Panc1 (cell line): ENCODE results near the gene TMEM50A.
"Not testable (repeated sequence)": the region's sequence is repeated elsewhere in the genome, so short reads cannot be mapped to it uniquely, and the experiment has no call there.

ENCODE experiments used
- POLR2AphosphoS5 ChIP-seq: IDR thresholded peaks from 2 replicates; pipeline ENCODE4 v1.6.1; 2012; ENCODE audit warnings: mild to moderate bottlenecking, low read depth, low read length, moderate library complexity
- TF ChIP-seq, protein P1 (sequence below), 2 experiments: IDR thresholded peaks; 2 replicates each; pipeline ENCODE4 v1.6.1; 2011 to 2012; ENCODE audit warnings: low read depth in 2 of 2, control low read depth in 1 of 2, low read length in 1 of 2, mild to moderate bottlenecking in 1 of 2, moderate library complexity in 1 of 2; ENCODE audit not compliant: insufficient read depth in 1 of 2

GRCh38 chr1:25324407-25324806, 13.7 kb upstream of the TMEM50A start:
- not testable (repeated sequence) for TF ChIP-seq POLR2AphosphoS5
- TF ChIP-seq, protein P1, sequence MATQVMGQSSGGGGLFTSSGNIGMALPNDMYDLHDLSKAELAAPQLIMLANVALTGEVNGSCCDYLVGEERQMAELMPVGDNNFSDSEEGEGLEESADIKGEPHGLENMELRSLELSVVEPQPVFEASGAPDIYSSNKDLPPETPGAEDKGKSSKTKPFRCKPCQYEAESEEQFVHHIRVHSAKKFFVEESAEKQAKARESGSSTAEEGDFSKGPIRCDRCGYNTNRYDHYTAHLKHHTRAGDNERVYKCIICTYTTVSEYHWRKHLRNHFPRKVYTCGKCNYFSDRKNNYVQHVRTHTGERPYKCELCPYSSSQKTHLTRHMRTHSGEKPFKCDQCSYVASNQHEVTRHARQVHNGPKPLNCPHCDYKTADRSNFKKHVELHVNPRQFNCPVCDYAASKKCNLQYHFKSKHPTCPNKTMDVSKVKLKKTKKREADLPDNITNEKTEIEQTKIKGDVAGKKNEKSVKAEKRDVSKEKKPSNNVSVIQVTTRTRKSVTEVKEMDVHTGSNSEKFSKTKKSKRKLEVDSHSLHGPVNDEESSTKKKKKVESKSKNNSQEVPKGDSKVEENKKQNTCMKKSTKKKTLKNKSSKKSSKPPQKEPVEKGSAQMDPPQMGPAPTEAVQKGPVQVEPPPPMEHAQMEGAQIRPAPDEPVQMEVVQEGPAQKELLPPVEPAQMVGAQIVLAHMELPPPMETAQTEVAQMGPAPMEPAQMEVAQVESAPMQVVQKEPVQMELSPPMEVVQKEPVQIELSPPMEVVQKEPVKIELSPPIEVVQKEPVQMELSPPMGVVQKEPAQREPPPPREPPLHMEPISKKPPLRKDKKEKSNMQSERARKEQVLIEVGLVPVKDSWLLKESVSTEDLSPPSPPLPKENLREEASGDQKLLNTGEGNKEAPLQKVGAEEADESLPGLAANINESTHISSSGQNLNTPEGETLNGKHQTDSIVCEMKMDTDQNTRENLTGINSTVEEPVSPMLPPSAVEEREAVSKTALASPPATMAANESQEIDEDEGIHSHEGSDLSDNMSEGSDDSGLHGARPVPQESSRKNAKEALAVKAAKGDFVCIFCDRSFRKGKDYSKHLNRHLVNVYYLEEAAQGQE (IDR thresholded peaks at IDR 0.05; ENCODE audit: insufficient read depth in 1 of 2, low read depth in 2 of 2, low read length in 1 of 2): not testable (repeated sequence)
